Psoas muscle (tissue), 8 donors: ENCODE results near the gene KIAA1217. TPM values are rescaled to one million over a fixed set of nuclear protein-coding genes. Genes with fewer than 3 reads are reported as not detected.
A peak's percentile ranks its signal among the peaks of the same experiment; 100 is the strongest.

Experiments used
- ATAC-seq, 4 donors: fragments of 200-7000 bp; cut with Tn5 transposase; one replicate each; pipeline ENCODE4 v1.9.1; 2020; ENCODE audit warnings: moderate library complexity in 3 of 4, mild to moderate bottlenecking in 2 of 4
- DNase-seq, 2 donors: peaks; one replicate each; pipeline ENCODE4 v3.0.0-alpha.2; 2020
- H3K27ac ChIP-seq: fragments of 200-600 bp; one replicate; pipeline ENCODE4 v1.8.0; 2022
- H3K27me3 ChIP-seq, 3 donors: fragments of 200-600 bp in 1 of 3; one replicate each; pipeline versions ENCODE4 v1.6.1 to v1.8.0; 2013 to 2022; ENCODE audit warnings: low read length in 2 of 3, mild to moderate bottlenecking in 2 of 3, moderate library complexity in 1 of 3; ENCODE audit not compliant: insufficient read depth in 3 of 3
- H3K36me3 ChIP-seq, 2 donors: fragments of 200-600 bp in 1 of 2; one replicate each; pipeline versions ENCODE4 v1.6.1 to v1.8.0; 2013 to 2022; ENCODE audit warnings: low read depth in 1 of 2, mild to moderate bottlenecking in 1 of 2, moderate library complexity in 1 of 2; ENCODE audit not compliant: insufficient read depth in 1 of 2
- H3K4me1 ChIP-seq: fragments of 200-600 bp; one replicate; pipeline ENCODE4 v1.8.0; 2022
- H3K4me3 ChIP-seq: fragments of 200-600 bp; one replicate; pipeline ENCODE4 v1.8.0; 2022; ENCODE audit warnings: mild to moderate bottlenecking
- H3K9me3 ChIP-seq: fragments of 200-600 bp; one replicate; pipeline ENCODE4 v1.8.0; 2022
- WGBS, 3 donors: extraction: QIAGEN DNeasy Blood & Tissue Kit; methylation state at CpG; one replicate each; pipeline versions ENCODE4 v1.1.6 to v1.1.7; 2013; 5-methylcytosine and 5-hydroxymethylcytosine counted together
- intact Hi-C, 2 donors: fragments of 100-400 bp; cut with DNase I; formaldehyde crosslinking; loops; one replicate each; pipeline versions ENCODE4 v1.11.0 to v1.14.2; 2022
- polyA plus RNA-seq, 3 donors: library from polyadenylated mRNA; stranded (reverse); fragments of 200-250 nt; gene quantifications; one replicate each; pipeline ENCODE4 v1.2.3, GENCODE V29; 2013
- total RNA-seq, 4 donors: library from RNA; stranded (reverse); fragmentation: NEBNext Ultra II Directional in 2 of 4; extraction: Animal tissue kit (Norgen Biotek cat#: 25700) in 2 of 4; gene quantifications; one replicate each; pipeline versions ENCODE4 v1.2.1 to v1.2.4, GENCODE V29; 2021 to 2023
- TF ChIP-seq, protein P1 (sequence below): fragments of 200-600 bp; IDR thresholded peaks from one replicate; pipeline ENCODE4 v1.8.0; 2022; ENCODE audit warnings: antibody characterized with exemption
- donor health status: healthy with polysubstance abuse.
- donor health status: DM: no; HTN: no; CAD: no; lungs with moderate emphysema.
- donor health status: Bipolar disorder and iron deficiency.
- donor health status: healthy.
- donor health status: DM: yes; HTN: yes; CAD: no.
- donor health status: DM: no; HTN: no; CAD: no.
- donor health status: DM: no; HTN: no; CAD: no.
- donor health status: DM: yes; HTN: yes; CAD: no.

KIAA1217 gene
- total and polyA plus RNA-seq, 7 donors, result 8.9 to 169 (median 65.9) TPM

DNA sequence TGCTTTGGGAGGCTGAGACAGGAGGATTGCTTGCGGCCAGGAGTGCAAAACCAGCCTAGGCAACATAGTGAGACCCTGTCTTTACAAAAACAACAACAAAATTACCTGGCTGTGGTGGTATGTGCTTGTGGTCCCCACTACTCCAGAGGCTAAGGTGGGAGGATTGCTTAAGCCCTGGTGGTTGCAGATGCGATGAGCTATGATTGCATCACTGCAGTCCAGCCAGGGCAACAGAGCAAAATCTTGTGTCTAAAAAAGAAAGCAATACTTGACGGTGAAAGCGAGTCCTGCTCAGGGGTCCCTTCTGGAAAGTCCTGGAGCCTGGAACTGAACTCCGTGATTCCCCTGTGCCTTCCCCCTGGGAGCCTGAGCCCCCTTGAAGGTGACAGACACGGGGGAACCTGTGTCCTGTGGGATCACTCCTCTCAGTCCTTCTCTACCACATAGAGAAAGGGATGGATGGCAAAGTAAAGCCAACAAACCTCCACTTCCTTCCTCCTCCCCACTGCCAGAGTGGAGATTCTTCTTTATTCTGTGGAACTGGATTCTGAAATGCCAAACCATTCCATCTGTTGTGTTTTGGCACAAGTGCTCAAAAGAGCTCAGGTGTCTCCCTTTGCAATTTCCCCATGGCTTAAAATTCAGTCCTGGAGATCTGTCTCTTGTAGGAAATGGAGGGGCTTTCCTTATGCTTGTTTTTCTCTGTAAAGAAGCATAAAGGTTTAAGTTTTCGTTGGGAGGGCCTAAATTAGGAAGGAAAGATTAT, 50.6 kb downstream of the KIAA1217 start:
- Histone ChIP-seq H3K4me3 (peak overlapping the region; percentile 32), H3K27ac (peak overlapping the region; percentile 87), H3K9me3 (no peaks in the 10 kb centered on the region), H3K36me3 (no peaks in the 10 kb centered on the region), H3K27me3 (no peaks in the 10 kb centered on the region), H3K4me1 (peaks cover 84% of the 10 kb centered on the region)
- DNase-seq (no peak), ATAC-seq (peak in 1 of 4 donors; percentile 30)
- WGBS, 3 donors, result 52 to 70% (median 53%) methylated on average over 7 of the region's 7 CpGs
- intact Hi-C loops, result loop anchor here in 1 of 2 donors (5.0 to 10.0 kb wide), 2 partner anchors 47 to 95 kb away; no protein-coding TSS in a partner anchor
- TF ChIP-seq, protein P1, sequence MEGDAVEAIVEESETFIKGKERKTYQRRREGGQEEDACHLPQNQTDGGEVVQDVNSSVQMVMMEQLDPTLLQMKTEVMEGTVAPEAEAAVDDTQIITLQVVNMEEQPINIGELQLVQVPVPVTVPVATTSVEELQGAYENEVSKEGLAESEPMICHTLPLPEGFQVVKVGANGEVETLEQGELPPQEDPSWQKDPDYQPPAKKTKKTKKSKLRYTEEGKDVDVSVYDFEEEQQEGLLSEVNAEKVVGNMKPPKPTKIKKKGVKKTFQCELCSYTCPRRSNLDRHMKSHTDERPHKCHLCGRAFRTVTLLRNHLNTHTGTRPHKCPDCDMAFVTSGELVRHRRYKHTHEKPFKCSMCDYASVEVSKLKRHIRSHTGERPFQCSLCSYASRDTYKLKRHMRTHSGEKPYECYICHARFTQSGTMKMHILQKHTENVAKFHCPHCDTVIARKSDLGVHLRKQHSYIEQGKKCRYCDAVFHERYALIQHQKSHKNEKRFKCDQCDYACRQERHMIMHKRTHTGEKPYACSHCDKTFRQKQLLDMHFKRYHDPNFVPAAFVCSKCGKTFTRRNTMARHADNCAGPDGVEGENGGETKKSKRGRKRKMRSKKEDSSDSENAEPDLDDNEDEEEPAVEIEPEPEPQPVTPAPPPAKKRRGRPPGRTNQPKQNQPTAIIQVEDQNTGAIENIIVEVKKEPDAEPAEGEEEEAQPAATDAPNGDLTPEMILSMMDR, result no peak

DNA sequence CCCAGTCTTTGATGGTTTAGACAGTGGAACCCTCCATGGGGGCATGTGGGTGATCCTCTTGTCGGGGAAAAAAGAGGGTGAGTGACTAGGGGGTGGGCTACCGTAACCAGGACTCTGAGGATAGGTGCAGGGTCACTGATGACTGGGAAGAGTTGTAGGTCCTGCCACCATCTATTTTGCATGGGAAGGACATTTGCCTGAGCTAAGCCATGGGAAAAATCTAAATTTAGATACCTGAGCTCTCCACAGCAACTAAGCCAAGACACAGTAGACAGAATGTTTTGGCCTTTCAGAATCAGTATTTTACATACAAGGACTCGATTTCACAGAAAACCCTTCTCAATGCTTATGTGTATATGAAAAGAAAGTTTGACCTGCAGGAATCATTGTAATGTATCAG, 52.7 kb downstream of the KIAA1217 start:
- Histone ChIP-seq H3K4me1 (peaks cover 64% of the 10 kb centered on the region), H3K9me3 (no peaks in the 10 kb centered on the region), H3K4me3 (no peak overlapping the region), H3K27me3 (no peaks in the 10 kb centered on the region), H3K27ac (peak overlapping the region; percentile 87), H3K36me3 (no peaks in the 10 kb centered on the region)
- no peak for DNase-seq
- intact Hi-C loops, result no loop called here
- peak in 3 of 4 donors; percentile 45 to 53 (median 52) for ATAC-seq
- WGBS, 3 donors, result 45 to 64% (median 47%) methylated on average over 3 of the region's 3 CpGs
- TF ChIP-seq, protein P1, result no peak

DNA sequence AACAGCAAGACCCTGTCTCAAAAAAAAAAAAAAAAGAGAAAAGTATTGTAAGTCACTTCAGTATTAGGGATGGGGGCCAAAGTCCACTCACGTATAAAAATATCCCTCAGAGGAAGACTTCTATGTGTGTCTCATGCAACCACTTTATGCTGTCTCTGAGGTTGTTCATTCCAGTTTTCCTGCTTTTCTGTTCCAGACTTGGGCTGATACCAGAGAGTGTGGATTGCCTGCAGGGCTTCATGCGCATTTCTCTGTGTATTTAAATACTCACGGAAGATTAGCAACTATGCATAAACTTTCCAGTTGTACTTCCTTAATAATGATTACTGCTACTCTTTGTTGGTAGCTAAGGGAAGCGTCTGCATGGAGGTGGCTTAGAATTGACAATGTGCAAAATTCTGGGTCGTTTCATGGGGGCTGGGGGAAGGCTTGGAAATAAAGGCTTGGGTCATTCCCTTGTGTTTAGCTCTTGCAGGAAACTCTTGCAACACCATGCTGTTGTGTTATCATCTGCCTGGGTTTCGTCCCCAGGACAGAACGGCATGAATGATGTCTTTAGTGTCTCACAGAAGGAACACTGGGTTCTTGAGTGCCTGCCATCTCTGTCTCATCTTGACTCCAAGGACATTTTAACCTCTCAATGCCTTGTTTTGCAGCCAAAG, 54.1 kb downstream of the KIAA1217 start:
- Histone ChIP-seq H3K36me3 (peaks cover 0 to 5% of the 10 kb centered on the region in 2 donors), H3K27ac (peak overlapping the region; percentile 87), H3K9me3 (no peaks in the 10 kb centered on the region), H3K4me1 (peaks cover 54% of the 10 kb centered on the region), H3K27me3 (no peaks in the 10 kb centered on the region), H3K4me3 (peak overlapping the region; percentile 33)
- WGBS, 3 donors, result 24 to 31% (median 25%) methylated on average over 7 of the region's 7 CpGs
- peak; percentile 55 to 75 for DNase-seq
- TF ChIP-seq, protein P1, result no peak
- intact Hi-C loops, result no loop called here
- ATAC-seq, result peak; percentile 75 to 92 (median 87)

DNA sequence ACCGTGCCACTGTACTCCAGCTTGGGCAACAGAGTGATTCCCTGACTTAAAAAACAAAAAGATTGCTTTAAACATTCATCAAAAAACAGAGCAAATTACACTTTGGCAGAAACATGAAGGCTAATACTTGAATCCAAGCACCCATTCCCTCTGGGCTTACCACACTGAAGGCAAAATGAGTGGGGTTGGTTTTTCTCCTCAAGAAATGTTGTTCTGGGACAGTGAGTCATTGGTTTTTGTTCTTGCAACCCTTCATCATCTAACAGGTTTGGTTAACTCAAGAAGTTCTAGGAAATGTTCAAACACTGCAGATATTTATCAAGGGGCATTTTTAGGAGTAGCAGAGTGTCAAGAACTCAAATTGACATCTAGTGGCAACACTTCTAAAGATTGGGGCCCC, 60.5 kb downstream of the KIAA1217 start:
- peak overlapping the region; percentile 21 for H3K27ac ChIP-seq
- H3K9me3 ChIP-seq, result no peaks in the 10 kb centered on the region
- no peaks in the 10 kb centered on the region for H3K27me3 ChIP-seq
- ATAC-seq (no peak), DNase-seq (no peak)
- no peak overlapping the region for H3K4me3 ChIP-seq
- intact Hi-C loops, result no loop called here
- TF ChIP-seq, protein P1, result no peak
- peaks cover 0 to 5% of the 10 kb centered on the region in 2 donors for H3K36me3 ChIP-seq
- peaks cover 18% of the 10 kb centered on the region for H3K4me1 ChIP-seq
- 95 to 100% (median 96%) methylated on average over 1 of the region's 1 CpG for WGBS, 3 donors
